HCT116 (cell line): ENCODE data around the gene A1CF. TPM values are rescaled to one million over a fixed set of nuclear protein-coding genes. Genes with fewer than 3 reads are reported as not detected.
"Not testable (repeated sequence)": the region's sequence is repeated elsewhere in the genome, so short reads cannot be mapped to it uniquely, and the experiment has no call there.

Experiments
- ATAC-seq: fragments of 200-7000 bp; cut with Tn5 transposase; 2 replicates; pipeline ENCODE4 v1.9.1; 2020; ENCODE audit warnings: mild to moderate bottlenecking, moderate library complexity
- BruUV-seq: library from RNA; stranded (reverse); fragments of 400-500 nt; replicated peaks from 2 replicates; lab custom pipeline; 2021; lab: Mats Ljungman, UMichigan
- CTCF ChIA-PET: fragments of 300-600 bp; sonication (Branson Sonifier 250); formaldehyde crosslinking; loops from one replicate; lab custom pipeline; 2021; ENCODE audit warnings: antibody characterized with exemption; lab: Charles Lee
- POLR2A ChIA-PET: fragments of 300-600, 350-600 bp; sonication (Branson Sonifier 250); formaldehyde crosslinking; loops from one replicate; lab custom pipeline; 2021; ENCODE audit warnings: antibody characterized with exemption; lab: Charles Lee
- RAD21 ChIA-PET, 2 experiments: fragments of 300-600 bp; sonication (Branson Sonifier 250); formaldehyde crosslinking; loops; one replicate each; lab custom pipeline; 2023; ENCODE audit warnings: low total read pairs in 2 of 2; ENCODE audit not compliant: uncharacterized antibody in 2 of 2, unreplicated experiment in 2 of 2, low non-redundant PET in 1 of 2; lab: Charles Lee
- DNase-seq: peaks from one replicate; pipeline ENCODE4 v3.0.0-alpha.2; 2010; ENCODE audit warnings: low read depth, low spot score
- H2AFZ ChIP-seq: fragments of 200-600 bp; shearing (Covaris generic), sonication (generic); 2 replicates; pipeline ENCODE4 v1.6.1; 2017; ENCODE audit warnings: low read depth, mixed run types, mixed read lengths, antibody characterized with exemption, low read length; ENCODE audit not compliant: poor library complexity, severe bottlenecking
- H3K27ac ChIP-seq: 2 replicates; pipeline ENCODE4 v1.5.1; 2012; ENCODE audit warnings: low read depth, low read length
- H3K27me3 ChIP-seq: fragments of 200-600 bp; sonication (generic); 2 replicates; pipeline ENCODE4 v1.6.1; 2016; ENCODE audit warnings: mixed run types, low read length, mixed read lengths; ENCODE audit not compliant: insufficient read depth
- H3K36me3 ChIP-seq, 2 experiments: fragments of 200-500 bp in 1 of 2; fragments of 200-600 bp in 1 of 2; sonication (Bioruptor generic) in 1 of 2; sonication (generic) in 1 of 2; 2 replicates each; pipeline versions ENCODE4 v1.5.1 to v1.6.1; 2014 to 2016; ENCODE audit warnings: low read length in 2 of 2, inconsistent platforms in 1 of 2, mixed read lengths in 1 of 2, mixed run types in 1 of 2; ENCODE audit not compliant: insufficient read depth in 2 of 2, control insufficient read depth in 1 of 2
- H3K4me1 ChIP-seq, 2 experiments: fragments of 200-600 bp in 1 of 2; sonication (generic) in 1 of 2; 2 replicates each; pipeline versions ENCODE4 v1.5.1 to v1.6.1; 2012 to 2017; ENCODE audit warnings: low read length in 2 of 2, inconsistent platforms in 1 of 2, mild to moderate bottlenecking in 1 of 2, mixed read lengths in 1 of 2, mixed run types in 1 of 2, moderate library complexity in 1 of 2; ENCODE audit not compliant: insufficient read depth in 2 of 2, control insufficient read depth in 1 of 2
- H3K4me2 ChIP-seq: fragments of 200-600 bp; sonication (generic); 2 replicates; pipeline ENCODE4 v1.6.1; 2017; ENCODE audit warnings: mixed run types, low read length, mixed read lengths
- H3K4me3 ChIP-seq, 2 experiments: fragments of 200-600 bp in 1 of 2; sonication (generic) in 1 of 2; replicated peaks in 1 of 2; 2 replicates each; pipeline ENCODE4 v1.5.1; 2011 to 2016; ENCODE audit warnings: low read length in 2 of 2, control low read depth in 1 of 2, low read depth in 1 of 2, mild to moderate bottlenecking in 1 of 2, mixed read lengths in 1 of 2, mixed run types in 1 of 2
- H3K79me2 ChIP-seq: fragments of 200-600 bp; sonication (generic); 2 replicates; pipeline ENCODE4 v1.6.1; 2017; ENCODE audit warnings: mild to moderate bottlenecking, mixed run types, low read length, moderate library complexity, mixed read lengths; ENCODE audit not compliant: insufficient read depth
- H3K9ac ChIP-seq: fragments of 200-600 bp; sonication (generic); 2 replicates; pipeline ENCODE4 v1.6.1; 2016; ENCODE audit warnings: low read length, mixed read lengths
- H3K9me2 ChIP-seq: fragments of 200-600 bp; sonication (generic), shearing (Covaris generic); 2 replicates; pipeline ENCODE4 v1.6.1; 2017; ENCODE audit warnings: mixed run types, mild to moderate bottlenecking, moderate library complexity; ENCODE audit not compliant: insufficient read depth
- H3K9me3 ChIP-seq, 2 experiments: fragments of 200-500 bp in 1 of 2; fragments of 200-600 bp in 1 of 2; sonication (Bioruptor generic) in 1 of 2; sonication (generic) in 1 of 2; 2 replicates each; pipeline ENCODE4 v1.6.1; 2014 to 2017; ENCODE audit warnings: low read length in 2 of 2, mixed read lengths in 2 of 2, inconsistent platforms in 1 of 2, low read depth in 1 of 2, mild to moderate bottlenecking in 1 of 2, mixed run types in 1 of 2, moderate library complexity in 1 of 2; ENCODE audit not compliant: control insufficient read depth in 1 of 2, insufficient read depth in 1 of 2
- H4K20me1 ChIP-seq: fragments of 200-600 bp; sonication (generic), shearing (Covaris generic); 2 replicates; pipeline ENCODE4 v1.6.1; 2017; ENCODE audit warnings: mixed run types, mild to moderate bottlenecking, moderate library complexity; ENCODE audit not compliant: insufficient read depth
- CBX3 ChIP-seq: IDR thresholded peaks from 2 replicates; pipeline ENCODE4 v1.6.1; 2012; ENCODE audit warnings: low read depth
- EZH2 ChIP-seq: fragments of 200-600 bp; sonication (generic); IDR thresholded peaks from 2 replicates; pipeline ENCODE4 v1.6.1; 2017; ENCODE audit warnings: antibody characterized with exemption, mixed run types
- EZH2phosphoT487 ChIP-seq: fragments of 200-600 bp; IDR thresholded peaks from 2 replicates; pipeline ENCODE4 v1.6.1; 2018; ENCODE audit warnings: antibody characterized with exemption, borderline replicate concordance
- YY1 ChIP-seq: IDR thresholded peaks from 2 replicates; pipeline ENCODE4 v1.6.1; 2011; ENCODE audit warnings: low read length, low read depth, moderate library complexity, mild to moderate bottlenecking; ENCODE audit not compliant: insufficient replicate concordance; ENCODE audit errors: extremely low read depth
- ZNF274 ChIP-seq: fragments of 200-500 bp; sonication (Bioruptor generic); IDR thresholded peaks from 2 replicates; pipeline ENCODE4 v1.6.1; 2014; ENCODE audit warnings: mild to moderate bottlenecking, low read depth, low read length, inconsistent platforms
- intact Hi-C: fragments of 100-400 bp; cut with micrococcal nuclease; formaldehyde crosslinking; loops from 2 replicates; pipeline ENCODE4 v1.10.0; 2022
- total RNA-seq: library from RNA; stranded (reverse); gene quantifications from one replicate; pipeline ENCODE4 v1.2.1, GENCODE V29; 2021; ENCODE audit not compliant: unreplicated experiment

A1CF gene
- total RNA-seq, 1 experiment from 2014 or later: 0.30 TPM

DNA sequence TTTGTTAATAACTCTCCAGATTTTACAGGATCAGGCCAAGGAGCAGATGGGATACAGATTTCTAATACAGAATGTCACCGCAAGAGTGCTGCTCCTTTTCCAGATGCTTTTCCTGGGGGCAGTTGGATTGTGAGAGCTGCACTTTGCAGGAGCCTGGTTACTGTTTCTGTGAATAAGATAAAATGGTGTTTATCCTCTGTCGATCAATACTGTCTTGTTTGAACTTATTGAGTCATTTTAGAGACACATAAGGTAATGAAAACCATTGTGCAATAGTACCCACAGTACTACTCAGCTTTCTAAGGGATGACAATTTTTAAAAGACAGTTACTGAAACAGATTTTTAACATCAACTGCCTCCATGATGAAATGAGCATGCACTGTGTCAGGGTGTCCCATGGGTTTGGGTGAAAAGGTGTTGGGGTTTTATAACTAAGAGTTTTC lies 2.9 kb downstream of the A1CF start:
- H3K9me3 ChIP-seq: no peaks in the 10 kb centered on the region
- H2AFZ ChIP-seq: no peak overlapping the region
- no peaks in the 10 kb centered on the region for H3K9me2 ChIP-seq
- H3K79me2 ChIP-seq: no peaks in the 10 kb centered on the region
- no peak for TF ChIP-seq EZH2phosphoT487
- no peak for TF ChIP-seq YY1
- TF ChIP-seq EZH2: no peak
- no peak for TF ChIP-seq ZNF274
- no peak for TF ChIP-seq CBX3
- no peak overlapping the region for H3K9ac ChIP-seq
- H3K36me3 ChIP-seq: no peaks in the 10 kb centered on the region
- H3K27me3 ChIP-seq: no peaks in the 10 kb centered on the region
- ChIA-PET CTCF (no interaction called here), POLR2A (no interaction called here), RAD21 (no interaction called here)
- ATAC-seq (no peak), DNase-seq (no peak)
- intact Hi-C loops: no loop called here
- no peak overlapping the region for H3K27ac ChIP-seq
- H4K20me1 ChIP-seq: no peaks in the 10 kb centered on the region
- no peak overlapping the region for H3K4me3 ChIP-seq
- BruUV-seq: no TSS peak
- H3K4me1 ChIP-seq: no peaks in the 10 kb centered on the region
- H3K4me2 ChIP-seq: no peak overlapping the region

DNA sequence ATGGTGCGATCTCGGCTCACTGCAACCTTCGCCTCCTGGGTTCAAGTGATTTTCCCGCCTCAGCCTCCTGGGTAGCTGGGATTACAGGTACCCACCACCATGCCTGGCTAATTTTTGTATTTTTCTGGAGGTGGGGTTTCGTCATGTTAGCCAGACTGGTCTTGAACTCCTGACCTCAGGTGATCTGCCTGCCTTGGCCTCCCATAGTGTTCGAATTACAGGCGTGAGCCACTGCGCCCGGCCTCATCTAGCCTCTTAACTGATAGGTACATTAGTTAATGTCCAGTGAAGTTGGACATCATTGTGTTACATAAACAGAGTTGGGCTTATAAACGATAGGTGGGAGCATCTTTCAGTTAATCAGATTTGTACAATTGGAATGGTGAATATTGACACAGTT lies 4.4 kb downstream of the A1CF start:
- H3K36me3 ChIP-seq, H3K4me2 ChIP-seq, H4K20me1 ChIP-seq, RAD21 ChIA-PET, BruUV-seq, H3K27ac ChIP-seq, H3K4me1 ChIP-seq, H3K9me2 ChIP-seq, H3K9ac ChIP-seq, H2AFZ ChIP-seq, H3K9me3 ChIP-seq, ATAC-seq, POLR2A ChIA-PET, H3K27me3 ChIP-seq, intact Hi-C loops, H3K79me2 ChIP-seq, H3K4me3 ChIP-seq, DNase-seq: not testable (repeated sequence)
- CTCF ChIA-PET: interaction anchor here (0.6 kb wide), 1 partner anchor 27 kb away, joined by 3 read pairs; no protein-coding TSS in a partner anchor
